GM23338 (cell line): ENCODE measurements around the gene FXYD6.

Source experiments
- CREB1 ChIP-seq: fragments of 250-450 bp; sonication (Bioruptor Pico); IDR thresholded peaks from 2 replicates; pipeline ENCODE4 v1.5.0; 2020; ENCODE audit warnings: low read depth, mild to moderate bottlenecking, moderate library complexity
- EZH2 ChIP-seq: fragments of 200-600 bp; sonication (generic); IDR thresholded peaks from one replicate; pipeline ENCODE4 v1.8.0; 2017; ENCODE audit warnings: antibody characterized with exemption, mild to moderate bottlenecking, low read depth; ENCODE audit not compliant: unreplicated experiment
- JUNB ChIP-seq: IDR thresholded peaks from one replicate; pipeline ENCODE4 v1.6.1; 2016; ENCODE audit warnings: antibody characterized with exemption; ENCODE audit not compliant: unreplicated experiment
- POLR2AphosphoS5 ChIP-seq: IDR thresholded peaks from 2 replicates; pipeline ENCODE4 v1.6.1; 2016; ENCODE audit warnings: antibody characterized with exemption, low read depth
- ZNF114 ChIP-seq: fragments of 250-450 bp; sonication (Bioruptor Pico); IDR thresholded peaks from 2 replicates; pipeline ENCODE4 v1.5.0; 2020; ENCODE audit warnings: mild to moderate bottlenecking, moderate library complexity
- ZNF331 ChIP-seq: fragments of 250-450 bp; sonication (Bioruptor Pico); IDR thresholded peaks from 2 replicates; pipeline ENCODE4 v1.5.0; 2020; ENCODE audit warnings: low read depth, mild to moderate bottlenecking, moderate library complexity
- TF ChIP-seq, protein P1 (sequence below), 2 experiments: fragments of 200-600 bp in 1 of 2; sonication (generic) in 1 of 2; conservative IDR thresholded peaks; 2 replicates each; pipeline versions ENCODE4 v1.5.1 to v1.6.1; 2016 to 2017; ENCODE audit warnings: antibody characterized with exemption in 2 of 2, low read depth in 2 of 2, mild to moderate bottlenecking in 2 of 2, moderate library complexity in 1 of 2
- TF ChIP-seq, protein P2 (sequence below): IDR thresholded peaks from 2 replicates; pipeline ENCODE4 v1.6.1; 2016; ENCODE audit warnings: antibody characterized with exemption

DNA sequence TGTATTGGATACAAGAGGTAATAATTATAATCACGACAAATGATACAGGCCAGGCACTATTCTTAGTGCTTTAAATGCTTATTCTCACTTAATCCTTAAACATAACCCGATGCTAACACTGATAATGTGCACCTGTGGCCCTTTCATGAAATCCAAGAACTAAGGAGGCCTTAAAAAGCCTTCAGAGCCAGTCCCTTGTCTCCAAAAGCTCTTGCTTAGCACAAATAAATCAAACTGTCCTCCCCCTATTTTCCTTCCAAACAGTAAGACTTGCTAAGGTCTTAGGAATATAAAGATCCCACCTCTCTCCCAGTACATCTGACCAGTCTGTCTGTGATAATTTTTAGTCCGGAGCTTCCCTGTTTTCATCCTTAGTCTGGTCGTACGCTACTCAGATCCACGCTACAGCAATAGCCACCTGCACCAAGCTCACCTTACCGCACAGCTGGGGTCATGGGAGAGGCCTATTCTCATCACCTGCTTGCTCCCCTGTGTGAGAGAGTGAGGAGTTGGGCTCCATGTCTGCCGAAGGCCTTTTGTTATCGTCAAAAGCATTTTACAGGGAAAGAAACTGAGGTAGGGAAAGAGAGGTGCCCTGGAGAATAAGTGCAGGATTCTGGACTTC is 16.9 kb downstream of the FXYD6 start:
- TF ChIP-seq, protein P1, sequence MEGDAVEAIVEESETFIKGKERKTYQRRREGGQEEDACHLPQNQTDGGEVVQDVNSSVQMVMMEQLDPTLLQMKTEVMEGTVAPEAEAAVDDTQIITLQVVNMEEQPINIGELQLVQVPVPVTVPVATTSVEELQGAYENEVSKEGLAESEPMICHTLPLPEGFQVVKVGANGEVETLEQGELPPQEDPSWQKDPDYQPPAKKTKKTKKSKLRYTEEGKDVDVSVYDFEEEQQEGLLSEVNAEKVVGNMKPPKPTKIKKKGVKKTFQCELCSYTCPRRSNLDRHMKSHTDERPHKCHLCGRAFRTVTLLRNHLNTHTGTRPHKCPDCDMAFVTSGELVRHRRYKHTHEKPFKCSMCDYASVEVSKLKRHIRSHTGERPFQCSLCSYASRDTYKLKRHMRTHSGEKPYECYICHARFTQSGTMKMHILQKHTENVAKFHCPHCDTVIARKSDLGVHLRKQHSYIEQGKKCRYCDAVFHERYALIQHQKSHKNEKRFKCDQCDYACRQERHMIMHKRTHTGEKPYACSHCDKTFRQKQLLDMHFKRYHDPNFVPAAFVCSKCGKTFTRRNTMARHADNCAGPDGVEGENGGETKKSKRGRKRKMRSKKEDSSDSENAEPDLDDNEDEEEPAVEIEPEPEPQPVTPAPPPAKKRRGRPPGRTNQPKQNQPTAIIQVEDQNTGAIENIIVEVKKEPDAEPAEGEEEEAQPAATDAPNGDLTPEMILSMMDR (conservative IDR thresholded peaks at IDR 0.05; ENCODE audit: low read depth in 2 of 2): no peak
- TF ChIP-seq POLR2AphosphoS5 (no peak), CREB1 (CRISPR knock-in tag) (no peak), EZH2 (no peak), ZNF114 (CRISPR knock-in tag) (no peak), ZNF331 (CRISPR knock-in tag) (no peak), JUNB (no peak)
- TF ChIP-seq, protein P2, sequence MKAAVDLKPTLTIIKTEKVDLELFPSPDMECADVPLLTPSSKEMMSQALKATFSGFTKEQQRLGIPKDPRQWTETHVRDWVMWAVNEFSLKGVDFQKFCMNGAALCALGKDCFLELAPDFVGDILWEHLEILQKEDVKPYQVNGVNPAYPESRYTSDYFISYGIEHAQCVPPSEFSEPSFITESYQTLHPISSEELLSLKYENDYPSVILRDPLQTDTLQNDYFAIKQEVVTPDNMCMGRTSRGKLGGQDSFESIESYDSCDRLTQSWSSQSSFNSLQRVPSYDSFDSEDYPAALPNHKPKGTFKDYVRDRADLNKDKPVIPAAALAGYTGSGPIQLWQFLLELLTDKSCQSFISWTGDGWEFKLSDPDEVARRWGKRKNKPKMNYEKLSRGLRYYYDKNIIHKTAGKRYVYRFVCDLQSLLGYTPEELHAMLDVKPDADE: no peak
